ENCODE measurements around the gene SETD1A. TPM values are rescaled to one million over a fixed set of nuclear protein-coding genes. Genes with fewer than 3 reads are reported as not detected.

Gene SETD1A
- total RNA-seq, 1 donor from 2014 or later = 2.6 TPM

DNA sequence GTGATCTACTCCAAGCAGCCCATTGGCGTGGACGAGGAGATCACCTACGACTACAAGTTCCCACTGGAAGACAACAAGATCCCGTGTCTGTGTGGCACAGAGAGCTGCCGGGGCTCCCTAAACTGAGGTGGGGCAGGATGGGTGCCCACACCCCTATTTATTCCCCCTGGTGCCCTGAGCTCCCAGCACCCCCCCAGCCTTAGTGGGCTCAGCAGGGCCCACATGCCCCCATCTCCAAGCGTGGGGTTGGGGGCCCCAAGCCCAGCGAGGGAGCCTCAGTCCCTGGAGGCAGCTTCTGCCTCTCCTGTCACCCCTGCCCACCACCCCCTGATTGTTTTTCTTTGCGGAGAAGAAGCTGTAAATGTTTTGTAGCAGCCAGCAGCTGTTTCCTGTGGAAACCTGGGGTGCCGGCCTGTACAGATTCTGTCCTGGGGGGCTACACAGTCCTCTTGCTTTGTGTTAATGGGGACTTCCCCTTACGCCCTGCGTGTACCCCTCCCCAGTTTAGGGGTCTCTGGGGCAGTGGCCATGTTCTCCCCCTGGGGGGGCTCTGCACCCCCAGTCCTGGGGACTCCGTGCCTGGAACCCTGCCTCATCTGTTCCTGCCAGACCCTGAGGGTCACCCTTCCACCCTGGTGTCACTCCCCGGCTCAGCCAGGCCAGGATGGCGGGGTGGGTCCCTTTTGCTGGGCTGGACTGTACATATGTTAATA is 26.5 kb downstream of the SETD1A start:
- DNase-seq = no peak

DNA sequence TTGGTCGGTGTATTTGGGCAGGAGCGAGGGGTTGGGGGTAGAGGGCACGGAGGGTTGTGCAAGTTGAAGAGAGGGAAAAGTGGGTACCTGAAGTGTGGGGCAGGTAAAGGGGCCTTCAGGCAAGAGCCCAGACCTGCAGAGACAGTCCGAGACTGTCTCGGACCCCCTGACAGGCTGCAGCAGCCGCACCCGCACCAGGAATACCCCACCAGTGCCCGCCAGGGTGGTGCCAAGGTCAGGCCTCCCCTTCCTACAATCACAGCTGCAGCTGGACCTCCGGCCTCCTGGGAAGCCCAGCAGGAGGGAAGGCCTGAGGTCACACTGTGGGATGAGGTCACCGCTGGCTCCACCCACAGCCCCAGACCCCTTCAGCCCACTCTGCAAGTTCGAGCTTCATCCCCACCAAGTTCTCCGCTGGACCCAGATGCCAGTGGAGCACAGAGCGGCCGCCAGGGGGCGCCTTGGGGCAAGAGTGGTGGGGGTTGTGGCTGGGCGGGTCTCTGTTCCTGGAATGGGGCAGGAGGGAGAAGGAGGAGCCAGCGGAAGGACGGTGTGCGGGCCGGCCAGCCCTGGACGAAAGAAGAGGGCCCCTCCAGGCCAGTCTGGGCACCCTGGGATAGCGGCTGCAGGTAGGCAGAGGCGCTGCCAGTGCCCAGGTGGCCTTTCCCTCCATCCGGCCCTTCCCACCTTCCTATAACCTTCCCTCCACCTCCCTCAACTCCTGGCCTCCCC is 27.3 kb downstream of the SETD1A start, which contains the start of gene HSD3B7:
Gene HSD3B7, plus strand, starts transcription at position 539 of the 732 bp plus-strand sequence. CDS start 452 bp downstream, outside the sequence.
- DNase-seq = peak; percentile 87

DNA sequence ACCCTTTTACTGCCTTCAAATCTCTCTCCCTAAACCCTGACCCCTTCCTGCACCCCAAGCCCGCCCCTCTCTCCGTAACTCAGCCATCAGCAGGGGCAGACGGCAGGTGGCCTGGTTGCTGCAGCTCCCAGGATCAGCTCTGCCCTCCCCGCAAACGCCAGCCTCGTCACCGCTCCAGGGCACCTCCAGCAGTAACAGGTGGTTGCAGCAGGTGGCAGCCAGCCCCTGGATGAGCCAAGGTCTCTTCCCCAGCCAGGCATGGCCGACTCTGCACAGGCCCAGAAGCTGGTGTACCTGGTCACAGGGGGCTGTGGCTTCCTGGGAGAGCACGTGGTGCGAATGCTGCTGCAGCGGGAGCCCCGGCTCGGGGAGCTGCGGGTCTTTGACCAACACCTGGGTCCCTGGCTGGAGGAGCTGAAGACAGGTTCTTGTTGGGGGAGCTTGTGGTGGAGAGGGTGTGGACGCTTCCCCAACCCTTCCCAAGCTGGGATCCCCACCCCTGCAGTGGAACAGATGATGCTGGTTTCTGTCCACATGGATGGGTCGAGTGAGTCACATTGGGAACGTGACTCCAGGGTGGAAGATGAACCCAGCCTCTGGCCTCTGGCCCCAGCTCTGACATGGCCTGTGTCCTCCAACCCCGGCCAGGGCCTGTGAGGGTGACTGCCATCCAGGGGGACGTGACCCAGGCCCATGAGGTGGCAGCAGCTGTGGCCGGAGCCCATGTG is 28.0 kb downstream of the SETD1A start:
- peak; percentile 19 for DNase-seq

DNA sequence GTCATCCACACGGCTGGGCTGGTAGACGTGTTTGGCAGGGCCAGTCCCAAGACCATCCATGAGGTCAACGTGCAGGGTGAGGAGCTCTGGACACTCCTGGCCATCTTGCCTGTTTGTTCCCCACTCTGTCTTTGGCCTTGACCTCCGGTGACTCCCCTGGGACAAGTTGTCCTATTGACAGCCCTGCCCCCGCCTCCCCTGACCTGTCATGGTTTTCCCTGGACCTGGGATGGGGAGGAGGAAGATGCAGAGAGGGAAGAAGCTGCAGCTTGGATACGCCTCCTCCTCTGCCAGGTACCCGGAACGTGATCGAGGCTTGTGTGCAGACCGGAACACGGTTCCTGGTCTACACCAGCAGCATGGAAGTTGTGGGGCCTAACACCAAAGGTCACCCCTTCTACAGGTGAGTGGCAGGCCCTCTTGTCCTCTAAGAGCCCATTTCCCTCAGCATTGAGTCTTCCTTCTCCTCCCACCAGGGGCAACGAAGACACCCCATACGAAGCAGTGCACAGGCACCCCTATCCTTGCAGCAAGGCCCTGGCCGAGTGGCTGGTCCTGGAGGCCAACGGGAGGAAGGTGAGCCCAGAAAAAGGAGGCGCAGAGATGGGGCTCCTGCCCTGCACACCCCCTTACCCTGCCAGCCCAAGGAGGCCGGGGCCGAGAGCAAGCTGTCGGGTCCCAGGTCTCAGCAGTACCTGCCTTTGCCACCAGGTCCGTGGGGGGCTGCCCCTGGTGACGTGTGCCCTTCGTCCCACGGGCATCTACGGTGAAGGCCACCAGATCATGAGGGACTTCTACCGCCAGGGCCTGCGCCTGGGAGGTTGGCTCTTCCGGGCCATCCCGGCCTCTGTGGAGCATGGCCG is 28.8 kb downstream of the SETD1A start:
- DNase-seq = no peak

DNA sequence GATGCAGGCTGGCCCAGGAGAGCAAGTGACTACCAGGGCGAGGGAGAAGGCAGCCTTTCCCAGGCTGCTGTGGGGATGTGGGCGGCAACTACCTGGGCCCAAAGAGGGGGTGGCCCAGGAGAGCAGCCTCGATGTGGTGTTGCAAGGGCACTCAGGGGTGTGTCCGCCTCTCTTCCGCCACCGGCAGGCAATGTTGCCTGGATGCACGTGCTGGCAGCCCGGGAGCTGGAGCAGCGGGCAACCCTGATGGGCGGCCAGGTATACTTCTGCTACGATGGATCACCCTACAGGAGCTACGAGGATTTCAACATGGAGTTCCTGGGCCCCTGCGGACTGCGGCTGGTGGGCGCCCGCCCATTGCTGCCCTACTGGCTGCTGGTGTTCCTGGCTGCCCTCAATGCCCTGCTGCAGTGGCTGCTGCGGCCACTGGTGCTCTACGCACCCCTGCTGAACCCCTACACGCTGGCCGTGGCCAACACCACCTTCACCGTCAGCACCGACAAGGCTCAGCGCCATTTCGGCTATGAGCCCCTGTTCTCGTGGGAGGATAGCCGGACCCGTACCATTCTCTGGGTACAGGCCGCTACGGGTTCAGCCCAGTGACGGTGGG is 30.1 kb downstream of the SETD1A start:
- DNase-seq = no peak

DNA sequence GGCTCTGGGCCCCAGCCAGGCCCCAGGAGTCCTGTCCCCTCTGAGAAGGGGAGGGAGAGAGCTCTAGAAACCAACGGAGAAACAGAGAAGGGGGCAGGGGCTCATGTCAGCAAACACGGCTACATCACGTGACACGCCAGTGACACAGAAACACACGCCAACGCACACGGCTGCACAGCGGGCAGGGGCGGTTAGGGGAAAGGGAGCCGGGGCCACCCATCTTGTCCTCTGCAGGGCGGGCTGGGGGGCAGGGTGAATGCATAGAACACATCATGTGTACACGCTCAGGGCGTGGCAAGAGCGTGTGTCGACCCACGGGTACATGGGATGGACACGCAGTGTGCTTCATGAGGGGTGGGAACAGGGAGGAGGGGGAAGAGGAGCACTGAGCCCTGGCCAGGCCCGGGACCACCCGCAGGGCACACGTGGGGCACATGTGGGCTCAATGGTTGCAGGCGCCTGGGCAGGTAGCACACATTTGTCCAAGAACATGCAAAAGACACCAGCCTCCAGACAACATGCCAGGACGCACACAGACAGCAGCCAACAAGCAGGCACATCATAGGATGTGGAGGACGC is 32.0 kb downstream of the SETD1A start:
- DNase-seq = no peak

DNA sequence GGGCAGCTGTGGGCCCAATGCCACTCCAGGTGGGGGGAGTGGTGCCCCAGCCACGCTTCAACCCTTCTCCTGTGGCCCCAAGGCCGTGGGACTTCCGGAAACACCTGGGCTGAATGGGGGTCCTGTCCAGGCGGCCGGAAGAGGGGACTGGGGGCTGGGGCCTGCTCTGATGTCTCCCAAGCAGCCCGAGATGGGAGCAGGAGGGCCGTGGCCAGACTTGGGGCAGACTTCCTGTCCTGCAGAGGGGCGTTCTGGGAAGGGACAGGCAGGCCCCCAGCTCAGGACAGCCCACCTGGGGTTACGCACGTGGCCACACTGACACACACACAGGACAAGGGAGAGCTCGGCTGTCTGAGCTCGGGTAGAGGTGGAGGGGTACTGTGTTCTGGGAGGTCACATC is 32.6 kb downstream of the SETD1A start:
- DNase-seq = no peak

DNA sequence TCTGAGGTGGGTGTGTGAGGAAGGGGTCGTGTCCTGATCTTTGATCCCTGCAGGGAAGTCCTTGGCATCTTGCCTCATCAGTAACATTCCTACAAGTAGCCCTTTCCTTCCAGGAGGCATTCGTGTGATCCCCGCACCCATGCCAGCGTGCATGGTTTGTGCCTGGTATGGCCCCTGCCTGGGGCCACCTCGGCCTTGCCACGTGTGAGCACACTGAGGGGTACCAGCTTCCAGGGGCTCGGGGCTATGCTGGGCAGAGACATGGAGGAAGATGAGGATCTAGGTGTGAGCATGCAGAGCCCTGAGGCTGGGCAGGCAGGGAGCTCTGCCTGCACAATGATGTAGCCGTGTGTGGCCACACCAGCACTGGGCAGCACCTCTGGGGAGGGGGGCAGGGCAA is 33.5 kb downstream of the SETD1A start:
- DNase-seq = no peak

DNA sequence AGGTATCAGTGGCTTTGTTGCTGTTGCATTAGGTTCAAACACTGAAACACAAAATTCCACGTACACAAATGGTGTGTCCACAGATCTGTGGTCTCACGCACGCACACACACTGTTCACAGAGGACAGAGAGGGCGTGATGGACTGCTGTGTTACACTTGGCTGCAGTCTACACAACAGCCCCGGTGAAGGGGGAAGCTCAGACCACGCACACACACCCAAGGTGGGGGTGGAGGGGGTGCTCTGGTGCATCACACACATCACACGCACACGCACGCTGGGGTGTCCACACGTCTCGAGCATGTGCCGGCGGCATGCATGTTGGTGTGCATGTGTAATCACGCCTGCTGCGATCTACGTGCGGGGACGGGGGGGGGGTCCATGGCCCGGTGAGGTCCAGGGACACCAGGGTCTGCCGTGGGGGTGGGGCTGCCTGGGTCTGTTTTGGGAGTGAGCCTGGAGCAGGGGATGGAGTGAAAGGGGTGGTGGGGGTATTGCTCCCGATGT is 34.8 kb downstream of the SETD1A start:
- DNase-seq = no peak

DNA sequence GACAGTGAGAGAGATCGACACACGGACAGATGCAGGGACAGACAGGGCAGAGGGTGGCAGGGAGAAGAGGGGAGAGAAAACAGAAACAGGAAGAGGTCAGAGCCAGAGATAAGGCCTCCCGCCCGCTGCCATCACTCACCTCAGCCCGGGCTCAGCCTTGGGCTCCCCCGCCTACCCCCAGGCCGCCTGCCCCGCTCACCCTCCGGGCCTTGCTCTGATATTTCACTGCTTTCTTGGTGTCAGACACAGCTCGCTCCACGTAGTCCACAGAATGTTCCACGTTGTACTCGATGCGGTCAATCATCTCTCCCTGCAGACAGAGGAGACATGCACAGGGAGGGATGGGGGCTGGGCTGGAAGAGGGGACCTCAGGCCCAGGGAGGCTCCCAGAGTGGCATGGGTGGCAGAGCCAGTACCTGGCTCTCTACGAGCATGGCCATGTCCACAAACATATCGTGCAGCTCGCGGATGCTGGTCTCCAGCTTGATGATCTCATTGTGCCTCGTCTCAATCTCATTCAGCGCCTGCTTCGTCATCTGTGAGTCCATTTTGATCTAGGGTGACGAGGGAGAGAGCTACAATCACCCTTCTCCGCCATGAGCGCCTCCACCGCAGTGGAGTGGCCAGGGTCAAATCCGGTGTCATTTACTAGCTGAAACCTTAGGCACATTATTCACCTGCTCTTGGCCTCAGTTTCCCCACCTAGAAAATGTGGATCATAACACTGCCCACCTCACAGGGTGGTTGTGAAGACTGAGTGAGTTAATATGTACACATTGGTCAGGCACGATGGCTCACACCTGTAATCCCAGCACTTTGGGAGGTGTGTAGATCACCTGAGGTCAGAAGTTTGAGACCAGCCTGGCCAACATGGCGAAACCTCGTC is 35.6 kb downstream of the SETD1A start:
- DNase-seq = no peak

DNA sequence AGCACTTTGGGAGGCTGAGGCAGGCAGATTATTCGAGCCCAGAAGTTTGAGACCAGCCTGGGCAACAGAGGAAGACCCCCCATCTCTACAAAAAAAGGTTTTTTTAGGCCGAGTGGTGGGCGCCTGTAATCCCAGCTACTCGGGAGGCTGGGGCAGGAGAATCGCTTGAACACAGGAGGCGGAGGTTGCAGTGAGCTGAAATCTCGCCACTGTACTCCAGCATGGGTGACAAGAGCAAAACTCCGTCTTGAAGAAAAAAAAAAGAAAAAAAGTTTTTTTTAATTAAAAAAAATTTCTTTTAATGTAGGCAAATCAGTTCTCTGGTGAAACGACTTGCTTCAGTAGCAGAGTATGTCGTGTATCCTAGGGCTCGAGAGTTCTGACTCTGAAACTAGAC is 38.4 kb downstream of the SETD1A start:
- no peak for DNase-seq

DNA sequence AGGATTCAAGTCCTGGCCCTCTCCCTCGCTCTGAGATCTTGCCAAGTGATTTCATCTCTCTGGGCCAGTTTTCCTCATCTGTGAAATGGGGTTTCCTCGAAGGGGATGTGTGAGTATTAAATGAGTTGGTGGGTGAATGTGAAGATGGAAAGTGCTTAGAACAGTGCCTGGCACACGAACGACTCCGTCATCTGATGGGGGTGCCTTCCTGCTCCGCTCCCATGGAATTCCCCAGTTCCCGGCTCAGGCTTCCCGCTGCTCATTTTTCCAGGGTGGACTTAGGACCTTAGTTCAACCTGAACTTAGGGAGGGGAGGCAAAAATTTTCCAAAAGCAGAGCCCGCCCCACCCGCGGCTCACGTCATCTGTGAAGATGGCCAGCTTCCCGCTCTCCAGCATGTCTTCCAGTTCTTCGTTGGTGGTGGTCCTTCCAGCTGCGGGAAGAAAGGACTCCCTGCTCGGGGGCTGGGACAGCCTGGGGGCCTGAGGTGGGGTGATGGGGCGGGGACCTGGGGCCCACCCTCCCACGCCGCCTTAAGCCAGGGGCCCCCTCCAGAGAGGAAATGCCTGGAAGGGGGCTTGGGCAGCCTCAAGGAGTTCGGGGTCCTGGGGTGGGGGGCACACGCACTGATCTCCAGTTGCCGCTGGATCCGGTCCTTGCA is 38.9 kb downstream of the SETD1A start:
- peak; percentile 60 for DNase-seq

DNA sequence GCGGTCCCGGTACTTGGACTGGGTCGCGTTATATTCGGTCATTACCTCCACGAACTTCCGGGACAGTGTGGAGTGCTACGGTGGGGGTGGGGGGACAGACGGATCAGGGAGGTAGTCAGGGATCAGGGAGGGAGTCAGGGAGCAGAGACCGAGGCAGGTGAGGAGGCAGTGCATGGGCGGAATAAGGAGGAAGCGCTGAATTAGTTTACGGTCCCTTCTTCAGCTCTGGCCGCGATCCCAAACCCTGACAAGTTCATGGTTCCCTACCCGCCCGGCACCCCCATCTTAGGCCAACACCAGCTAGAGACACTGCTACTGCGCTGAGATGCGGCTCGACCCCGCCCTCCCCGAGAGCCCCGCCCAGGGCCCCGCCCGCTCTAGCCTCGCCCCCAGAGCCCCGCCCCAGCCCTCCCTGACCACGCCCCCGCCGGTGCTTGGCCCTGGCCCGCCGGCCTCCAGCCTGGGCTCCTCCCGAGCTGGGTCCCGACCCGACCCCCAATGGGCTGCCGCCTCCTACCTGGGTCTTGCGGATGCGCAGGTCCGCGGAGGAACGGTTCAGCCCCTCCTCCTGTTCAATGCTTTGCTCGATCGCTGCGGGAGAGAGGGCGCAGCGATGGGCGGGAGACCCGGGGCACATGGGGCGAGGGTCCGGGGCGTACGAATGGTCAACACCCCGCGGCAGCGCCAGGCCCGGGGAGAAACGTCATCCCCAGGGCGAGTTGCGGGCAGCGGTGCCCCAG is 39.6 kb downstream of the SETD1A start:
- peak; percentile 63 for DNase-seq

DNA sequence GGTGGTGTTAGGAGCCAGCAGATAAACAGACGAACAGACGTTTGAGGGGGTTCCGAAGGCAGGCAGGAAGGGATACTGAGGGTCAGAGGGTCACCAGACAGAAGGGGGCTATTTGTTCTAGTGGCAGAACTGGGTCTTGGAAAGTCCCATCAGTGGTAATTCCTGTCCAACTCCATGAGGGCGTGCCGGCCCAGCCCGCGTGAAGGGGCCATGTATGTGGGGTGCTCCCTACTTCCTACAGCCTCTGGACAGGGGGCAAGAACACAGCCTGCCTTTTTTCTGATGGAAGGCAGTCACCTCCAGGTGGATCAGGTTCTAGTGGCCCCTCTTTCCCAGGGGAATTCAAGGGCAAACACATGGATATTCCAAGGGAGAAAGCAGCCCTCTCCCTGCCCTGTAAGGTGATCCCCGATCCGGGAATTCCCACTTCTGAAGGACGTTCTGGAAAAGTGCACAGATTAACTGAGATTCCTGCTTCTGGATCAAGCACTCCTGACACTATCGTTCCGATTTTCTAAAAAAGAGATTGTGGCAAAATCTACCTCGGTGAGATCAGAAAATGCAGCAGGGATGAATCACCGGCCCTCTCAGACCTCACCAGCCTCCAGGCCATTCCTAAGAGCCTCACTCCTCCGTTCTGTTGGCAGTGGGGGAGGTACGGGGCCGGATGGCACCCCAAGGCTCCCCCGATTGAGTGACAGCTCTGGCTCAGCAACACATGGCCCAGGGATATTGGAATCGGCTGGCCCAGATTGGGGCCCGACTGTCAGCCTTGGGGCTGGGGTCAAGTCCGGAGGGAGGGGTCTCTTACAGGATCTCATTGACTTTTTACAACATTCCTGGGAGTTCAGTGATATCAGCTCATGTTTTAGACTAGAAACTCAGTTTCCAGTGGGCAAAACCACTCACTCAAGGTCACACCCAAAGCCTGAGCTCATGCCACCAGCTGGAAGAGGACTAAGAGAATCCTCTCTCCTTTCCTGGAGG is 40.5 kb downstream of the SETD1A start:
- DNase-seq = peak; percentile 12

DNA sequence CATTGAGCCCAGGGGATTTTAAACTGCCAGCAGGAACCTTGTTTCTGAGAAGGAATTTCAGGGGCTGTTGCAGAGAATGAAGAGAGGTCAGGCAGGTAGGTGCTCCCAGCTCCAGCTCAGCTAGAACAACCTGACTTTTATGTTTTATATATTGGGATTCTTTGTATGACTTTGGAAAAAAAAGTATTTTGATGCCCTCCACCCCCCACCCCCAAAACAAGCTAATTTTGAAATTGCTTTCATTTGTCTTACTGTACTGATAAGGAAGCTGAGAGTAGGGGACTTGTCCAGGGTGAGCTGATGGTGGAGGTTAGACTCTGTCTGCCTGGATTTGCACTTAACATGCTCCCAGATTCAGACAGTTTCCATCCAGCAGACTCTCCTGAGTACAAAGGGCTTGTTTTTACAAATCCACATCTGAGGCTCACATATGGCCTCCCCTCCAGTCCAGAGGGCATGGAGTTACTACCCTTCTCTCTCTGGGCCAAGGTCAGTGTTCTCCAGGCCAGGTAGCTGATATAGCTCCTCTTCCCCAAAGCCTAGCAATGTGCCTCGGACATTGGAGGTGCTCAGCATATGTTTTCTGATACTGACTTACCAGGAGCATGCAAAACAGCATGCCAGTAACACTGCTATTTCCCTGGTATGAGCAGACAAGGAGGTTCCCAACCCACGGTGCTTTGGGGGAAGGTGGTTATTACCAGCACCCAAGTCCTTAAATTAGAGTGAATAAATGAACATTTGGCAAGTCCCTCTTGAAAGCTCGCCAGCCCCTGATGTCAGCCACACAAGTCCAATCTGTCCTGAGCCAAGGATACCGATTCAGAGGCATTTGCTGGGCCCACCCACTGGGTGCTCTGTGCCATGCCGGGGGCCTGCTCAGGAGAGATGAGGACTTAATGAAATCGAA is 41.6 kb downstream of the SETD1A start:
- no peak for DNase-seq

DNA sequence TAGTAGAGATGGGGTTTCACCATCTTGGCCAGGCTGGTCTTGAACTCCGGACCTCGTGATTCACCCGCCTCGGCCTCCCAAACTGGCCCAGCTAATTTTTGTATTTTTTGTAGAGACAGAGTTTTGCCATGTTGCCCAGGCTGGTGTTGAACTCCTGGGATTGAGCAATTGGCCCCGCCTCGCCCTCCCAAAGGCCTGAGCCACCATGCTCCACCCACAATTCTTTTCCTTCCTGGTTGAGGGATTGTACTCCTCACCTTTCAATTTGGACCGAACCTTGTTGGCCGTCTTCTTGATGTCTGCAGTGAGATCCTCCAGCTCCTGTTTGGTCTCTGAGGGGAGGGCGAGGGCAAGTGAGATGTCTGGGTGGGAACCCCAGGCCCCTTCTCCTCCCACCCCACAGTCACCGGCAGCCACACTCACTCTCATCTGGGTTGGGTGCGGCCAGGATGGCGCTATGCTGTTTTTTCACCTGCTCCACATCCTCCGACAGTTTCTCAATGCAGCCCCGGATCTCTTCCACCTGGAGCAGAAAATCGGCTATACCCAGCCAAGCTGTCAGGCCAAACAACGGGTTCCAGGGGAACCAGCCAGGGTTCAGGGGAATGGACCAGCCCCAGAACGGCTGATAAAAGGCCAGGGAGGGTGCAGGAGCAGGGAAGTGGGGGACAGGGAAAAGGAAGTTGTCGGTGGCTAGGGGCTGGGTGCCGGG is 43.3 kb downstream of the SETD1A start:
- no peak for DNase-seq

Data from dermis blood vessel endothelial cell (primary cell).